GM21717 (cell line): ENCODE results near the gene NDNF.

Experiments used
- ATAC-seq: cut with Tn5 transposase; IDR thresholded peaks from one replicate; pipeline ENCODE4 v1.9.1; 2021; ENCODE audit warnings: mild to moderate bottlenecking, moderate library complexity; ENCODE audit not compliant: unreplicated experiment

NDNF gene

DNA sequence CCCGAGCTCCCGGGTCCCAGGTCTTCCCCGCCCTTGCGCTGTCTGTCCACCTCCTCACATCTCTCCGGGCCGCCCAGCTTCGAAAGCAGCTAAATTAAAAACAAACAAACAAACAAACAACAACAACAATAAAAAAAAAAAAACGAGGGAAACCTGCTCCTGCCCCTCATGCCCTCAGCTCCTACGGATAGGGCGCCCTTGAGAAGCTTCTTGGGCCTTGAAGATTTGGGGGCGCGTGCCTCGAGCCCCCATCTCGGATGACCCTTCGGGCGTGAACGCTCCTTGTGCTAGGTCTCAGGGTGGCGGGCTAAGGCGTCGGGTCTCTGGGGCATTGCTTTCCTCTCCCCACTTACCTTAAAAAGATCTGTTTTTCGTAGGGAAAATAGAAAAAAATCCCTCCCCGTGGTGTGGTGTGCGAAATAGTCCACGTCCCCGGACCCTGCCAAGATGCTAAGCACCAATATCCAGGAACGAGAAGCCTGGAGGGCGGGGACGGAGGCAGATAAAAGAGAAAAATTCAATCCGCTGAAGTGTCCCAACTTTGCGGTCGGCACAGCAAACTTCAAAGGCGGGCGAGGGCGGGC, 603 bp downstream of the NDNF start:
- ATAC-seq = no peak

DNA sequence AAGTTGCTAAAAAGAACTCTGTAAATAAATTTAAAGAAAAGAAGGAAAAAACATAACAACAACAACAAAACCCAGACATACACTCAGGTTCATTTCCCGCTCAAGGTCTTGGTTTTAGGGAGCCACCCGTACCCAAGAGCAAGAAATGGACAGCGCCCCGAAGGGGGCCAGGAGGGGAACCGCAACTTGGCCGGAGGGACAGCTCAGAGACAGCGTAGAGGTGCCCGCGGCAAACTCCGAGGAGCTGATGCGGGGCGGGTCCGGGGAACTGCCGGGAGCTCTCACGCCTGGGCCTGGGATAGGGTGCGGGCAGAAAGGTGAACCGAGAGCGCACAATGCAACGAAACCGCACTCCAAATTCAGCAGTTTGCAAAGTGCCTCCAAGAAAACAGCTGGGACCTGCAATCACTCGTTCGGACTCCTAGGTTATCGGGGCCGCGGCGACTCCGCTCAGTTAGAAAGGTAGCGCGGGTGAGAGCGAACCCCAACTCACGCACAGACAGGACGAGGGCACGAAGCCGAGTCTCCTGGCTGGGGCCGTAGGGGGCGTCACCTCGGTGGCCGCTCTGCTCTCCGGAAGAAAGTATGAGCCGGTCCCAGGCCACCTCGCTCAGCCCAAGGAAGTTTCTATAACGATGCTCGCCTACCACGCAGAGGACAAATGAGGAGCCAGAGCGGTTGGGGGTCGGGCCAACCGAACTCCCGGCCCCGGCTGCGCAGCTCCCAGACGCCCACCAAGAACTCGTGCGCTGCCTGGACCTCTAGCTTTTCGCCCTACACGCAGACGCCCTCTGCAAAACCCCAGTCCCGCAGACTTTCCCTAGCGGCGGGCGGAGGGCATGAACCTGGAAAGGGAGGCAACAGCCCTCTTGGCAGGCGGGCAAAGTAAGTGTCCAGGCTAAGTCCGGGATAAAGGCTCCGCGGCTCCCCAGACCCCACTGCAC, 1.4 kb downstream of the NDNF start:
- ATAC-seq = no peak

DNA sequence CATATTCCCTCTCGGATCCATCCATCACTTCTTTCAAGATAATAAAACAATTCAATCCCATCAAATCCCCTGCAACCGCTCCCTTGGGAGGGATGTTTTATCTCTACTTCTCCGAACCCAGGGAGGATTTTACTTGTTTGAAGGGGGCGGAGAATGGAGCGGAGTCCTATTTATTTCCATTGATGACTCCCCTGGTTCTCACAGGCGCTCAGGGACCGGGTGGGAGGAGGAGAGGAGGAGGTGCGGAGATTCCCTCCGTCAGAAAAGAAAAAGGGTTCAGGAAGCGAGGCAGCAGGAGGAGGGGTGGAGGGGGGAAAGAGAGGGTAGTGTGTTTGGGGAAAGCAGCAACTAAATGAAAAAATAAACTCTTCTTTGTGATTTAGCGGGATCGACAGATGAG, 2.1 kb downstream of the NDNF start:
- ATAC-seq = no peak

GRCh38 chr4:121069430-121069829, 2.9 kb downstream of the NDNF start:
- no peak for ATAC-seq

DNA sequence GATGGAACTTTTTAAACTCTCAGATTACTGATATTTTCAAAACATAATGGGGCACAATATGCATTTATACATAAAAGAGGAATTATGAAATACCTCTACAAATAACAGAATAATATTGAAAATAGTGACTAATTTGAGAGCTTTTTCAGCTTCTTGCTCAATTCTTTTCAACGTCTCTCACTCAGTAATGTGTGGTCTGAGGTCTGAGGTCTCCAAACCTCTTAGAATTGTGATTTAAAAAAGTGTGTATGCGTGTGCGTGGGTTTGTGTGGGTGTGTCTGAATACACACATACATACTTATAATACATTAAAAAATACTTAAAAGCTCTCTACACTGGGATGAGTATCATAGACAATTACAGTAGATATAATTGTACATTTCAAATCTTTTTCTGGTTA, 7.9 kb downstream of the NDNF start:
- ATAC-seq = no peak

DNA sequence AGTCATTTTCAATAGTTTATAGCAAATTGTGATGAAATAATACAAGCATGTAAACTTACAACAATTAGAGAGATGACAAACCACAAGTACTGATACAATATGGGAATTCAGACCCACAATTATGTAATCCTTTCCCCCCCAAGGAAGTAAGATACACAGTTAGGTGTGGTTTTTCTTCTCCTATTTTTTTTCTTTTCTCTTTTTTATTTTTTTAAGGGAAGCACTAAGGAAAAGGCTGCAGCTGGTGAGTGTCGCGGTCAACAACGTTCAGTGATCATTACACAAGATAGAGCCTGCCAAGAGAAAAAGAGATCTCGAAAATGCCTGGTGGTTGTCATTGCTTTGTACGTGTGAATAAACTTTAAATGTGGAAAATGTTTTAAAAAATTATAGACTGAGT, 9.8 kb downstream of the NDNF start:
- no peak for ATAC-seq

- no peak for ATAC-seq
Observed at GRCh38 chr4:121061861-121062260, 10.5 kb downstream of the NDNF start.

DNA sequence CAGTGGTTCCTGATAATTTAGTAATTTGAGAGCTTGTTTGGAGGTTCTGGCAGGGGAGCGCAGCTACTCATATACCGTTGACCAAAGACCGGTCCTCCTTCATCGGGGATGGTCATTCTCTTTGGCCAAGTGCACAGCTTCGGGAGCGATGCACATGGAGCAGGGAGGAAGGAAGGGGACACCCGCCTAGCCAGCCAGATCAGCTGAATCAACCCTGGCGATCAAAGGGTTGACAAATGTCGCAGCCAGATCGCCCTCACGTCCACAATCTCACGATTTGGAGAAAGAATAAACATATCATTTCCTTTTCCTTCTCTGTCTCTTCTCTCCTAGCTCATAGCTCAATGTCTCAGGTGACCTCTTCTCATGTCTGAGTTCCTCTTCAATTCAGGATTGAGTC, 11.1 kb downstream of the NDNF start:
- no peak for ATAC-seq

- no peak for ATAC-seq
Observed at GRCh38 chr4:121057466-121057922, 14.8 kb downstream of the NDNF start.

GRCh38 chr4:121056066-121056465, 16.3 kb downstream of the NDNF start:
- ATAC-seq = no peak

DNA sequence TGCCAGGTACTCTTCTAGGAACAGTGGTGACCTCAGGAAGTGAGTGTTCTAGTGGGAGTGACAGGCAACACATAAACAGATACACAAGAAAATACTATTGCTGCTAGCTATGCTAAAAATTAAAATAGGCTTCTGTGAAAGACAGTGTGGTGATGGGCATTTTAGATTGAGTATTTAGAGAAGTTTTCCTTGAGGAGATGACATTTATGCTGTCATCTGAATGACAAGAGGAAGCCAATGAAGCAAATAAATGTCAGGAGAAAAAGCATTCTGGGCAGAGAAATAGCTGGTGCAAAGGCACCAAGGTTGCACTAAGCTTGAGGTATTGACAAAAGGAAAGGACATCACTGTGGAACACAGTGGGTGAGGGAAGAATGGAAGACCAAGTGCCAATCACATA, 18.0 kb downstream of the NDNF start:
- no peak for ATAC-seq

- ATAC-seq = no peak
Observed at GRCh38 chr4:121053601-121054143, 18.7 kb downstream of the NDNF start.

DNA sequence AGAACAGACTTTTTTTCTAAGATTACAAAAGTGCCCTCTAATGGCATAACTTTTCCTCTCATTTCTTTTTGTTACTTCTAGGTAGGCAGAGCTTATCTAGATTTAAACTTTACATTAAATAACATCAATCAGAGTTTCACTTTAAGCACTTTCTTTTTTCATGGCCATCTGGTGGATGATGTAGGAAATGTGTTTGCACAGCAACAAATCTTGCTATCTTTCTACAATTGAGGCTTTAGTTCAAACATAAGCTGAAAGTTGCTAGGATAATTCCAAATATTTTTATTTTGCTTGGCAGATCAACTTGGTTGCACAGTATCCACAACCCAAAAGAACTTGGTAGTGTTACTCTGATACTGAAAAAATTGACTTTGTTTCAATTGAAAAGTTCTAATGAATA, 22.0 kb downstream of the NDNF start:
- no peak for ATAC-seq

GRCh38 chr4:121049072-121049599, 23.2 kb downstream of the NDNF start:
- ATAC-seq = no peak

DNA sequence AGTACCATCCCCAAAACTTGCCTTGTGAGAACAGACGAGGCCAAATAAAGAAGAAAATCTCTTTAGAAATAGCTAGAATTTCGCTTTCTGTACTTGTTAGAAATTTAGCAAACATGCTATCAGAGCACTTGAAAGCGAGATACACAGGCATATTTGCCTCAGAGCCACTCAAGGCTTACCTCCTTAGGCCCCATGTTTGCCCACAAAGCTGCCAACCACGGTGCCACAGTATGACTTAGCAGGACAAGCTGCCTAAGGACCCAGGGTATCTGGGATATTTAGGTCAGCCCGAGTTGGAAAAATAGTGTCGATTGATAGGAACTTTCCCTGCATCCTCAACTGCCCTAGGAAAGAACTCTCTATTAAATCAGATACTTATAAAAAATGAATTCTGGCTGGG, 24.2 kb downstream of the NDNF start:
- ATAC-seq = no peak

- peak; percentile 100 for ATAC-seq
Observed at GRCh38 chr4:121041307-121042090, 30.8 kb downstream of the NDNF start.

- ATAC-seq = no peak
Observed at GRCh38 chr4:121034017-121034416, 38.3 kb downstream of the NDNF start.

DNA sequence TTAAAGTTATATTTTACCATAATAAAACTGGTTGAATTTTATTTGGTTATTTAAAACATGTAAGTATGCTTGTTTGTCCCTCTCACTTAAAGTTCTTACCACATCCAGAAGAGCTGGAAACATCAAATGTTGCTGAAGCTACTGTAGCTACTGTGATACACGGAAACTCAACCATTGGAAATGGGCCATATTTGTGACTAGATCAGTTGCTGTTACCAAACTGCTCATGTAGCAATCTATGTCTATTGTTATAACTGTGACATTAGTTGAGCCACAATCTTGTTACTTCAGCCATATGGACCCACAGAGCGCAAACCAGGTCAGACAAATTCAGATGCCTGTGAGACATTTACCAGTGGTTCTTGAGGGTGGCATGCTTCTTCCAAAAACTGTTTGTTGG, 41.6 kb downstream of the NDNF start:
- ATAC-seq = no peak

GRCh38 chr4:121030131-121030530, 42.2 kb downstream of the NDNF start:
- ATAC-seq = no peak

DNA sequence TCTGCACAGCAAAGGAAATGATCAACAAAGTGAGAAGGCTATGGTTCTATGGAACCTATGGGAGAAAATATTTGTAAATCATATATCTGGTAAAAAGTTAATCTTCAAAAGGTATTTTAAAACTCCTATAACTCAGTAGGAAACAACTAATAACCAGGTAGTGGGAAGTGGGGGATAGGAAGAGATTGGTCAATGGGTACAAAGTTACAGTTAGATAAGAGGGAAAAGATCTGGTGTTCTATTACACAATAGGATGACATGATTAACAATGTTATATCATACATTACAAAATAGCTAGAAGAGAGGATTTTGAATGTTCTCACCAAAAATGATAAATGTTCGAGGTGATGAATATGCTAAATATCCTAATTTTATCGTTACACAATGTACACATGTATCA, 46.3 kb downstream of the NDNF start:
- ATAC-seq = no peak

DNA sequence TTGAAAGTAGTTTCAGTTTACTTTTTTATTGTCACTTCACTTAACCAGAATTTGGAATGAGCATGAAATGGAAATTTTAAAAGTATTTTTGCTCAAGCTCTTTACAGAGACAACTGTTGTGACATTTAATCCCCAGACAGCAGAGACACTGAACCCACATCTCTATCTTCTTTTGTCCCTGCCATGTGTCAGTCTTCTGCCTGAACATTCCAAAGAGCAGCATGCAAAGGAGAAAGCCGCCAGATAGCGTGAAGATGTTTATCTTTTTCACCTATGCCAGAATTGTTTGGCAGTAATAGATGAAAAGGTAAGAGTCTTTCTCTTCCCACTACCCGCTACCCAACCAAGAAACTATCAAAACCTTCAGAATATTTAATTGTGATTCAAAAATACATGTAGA, 46.8 kb downstream of the NDNF start:
- ATAC-seq = no peak
